Upper lobe of left lung (tissue), 4 donors: ENCODE data around the gene ULK4.

Experiments
- EP300 ChIP-seq, 4 donors: sonication (generic); formaldehyde crosslinking; IDR thresholded peaks; one replicate each; pipeline ENCODE4 v1.5.1; 2017; ENCODE audit warnings: antibody characterized with exemption in 4 of 4, control low read depth in 2 of 4
- POLR2A ChIP-seq, 4 donors: fragments of 450-650 bp; IDR thresholded peaks; one replicate each; pipeline ENCODE4 v1.5.1; 2016 to 2017; ENCODE audit warnings: antibody characterized with exemption in 4 of 4, mild to moderate bottlenecking in 2 of 4
- POLR2AphosphoS5 ChIP-seq, 2 donors: sonication (generic); formaldehyde crosslinking; IDR thresholded peaks; one replicate each; pipeline ENCODE4 v1.5.1; 2017; ENCODE audit warnings: antibody characterized with exemption in 2 of 2
- TF ChIP-seq, protein P1 (sequence below), 6 experiments: fragments of 450-650 bp in 4 of 6; fragments of 200-600 bp in 2 of 6; sonication (generic) in 2 of 6; IDR thresholded peaks; one replicate each; pipeline ENCODE4 v1.5.1; 2016 to 2019; ENCODE audit warnings: antibody characterized with exemption in 6 of 6

DNA sequence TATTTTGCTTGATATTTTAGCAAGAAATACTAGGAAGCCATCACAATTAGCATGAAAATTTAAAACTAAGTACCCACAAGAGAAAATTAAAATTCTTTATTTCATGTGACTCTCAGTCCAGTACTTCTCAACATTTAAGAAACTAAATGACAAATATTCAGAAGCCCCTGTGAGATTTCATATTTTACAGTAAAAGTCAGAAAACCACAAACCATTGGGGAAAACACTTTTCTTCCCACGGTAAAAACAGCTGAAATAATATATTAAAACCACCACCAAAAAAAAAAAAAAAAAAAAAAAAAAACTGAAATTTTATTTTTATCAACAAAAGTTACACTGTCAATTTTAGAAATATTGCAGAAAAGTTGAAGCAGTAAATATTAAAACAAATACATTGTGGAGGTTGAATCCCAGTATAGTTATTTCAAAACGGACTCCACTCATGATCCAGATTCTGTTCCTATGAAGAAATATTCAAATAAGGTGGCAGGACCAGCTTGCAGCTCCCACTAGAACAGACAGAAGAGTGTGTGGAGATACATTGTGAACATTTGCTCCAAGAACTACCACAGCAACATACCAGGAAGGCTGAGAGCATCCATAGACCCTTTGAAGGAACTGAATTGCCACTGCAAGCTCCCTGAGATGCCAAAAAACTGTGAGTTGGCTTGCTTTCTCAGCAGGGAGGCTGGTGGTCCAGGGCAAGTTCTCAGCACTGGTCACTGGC is 454.4 kb downstream of the ULK4 start:
- no peak for TF ChIP-seq EP300 (IDR thresholded peaks at IDR 0.05)
- TF ChIP-seq POLR2A (IDR thresholded peaks at IDR 0.05): no peak
- TF ChIP-seq, protein P1, sequence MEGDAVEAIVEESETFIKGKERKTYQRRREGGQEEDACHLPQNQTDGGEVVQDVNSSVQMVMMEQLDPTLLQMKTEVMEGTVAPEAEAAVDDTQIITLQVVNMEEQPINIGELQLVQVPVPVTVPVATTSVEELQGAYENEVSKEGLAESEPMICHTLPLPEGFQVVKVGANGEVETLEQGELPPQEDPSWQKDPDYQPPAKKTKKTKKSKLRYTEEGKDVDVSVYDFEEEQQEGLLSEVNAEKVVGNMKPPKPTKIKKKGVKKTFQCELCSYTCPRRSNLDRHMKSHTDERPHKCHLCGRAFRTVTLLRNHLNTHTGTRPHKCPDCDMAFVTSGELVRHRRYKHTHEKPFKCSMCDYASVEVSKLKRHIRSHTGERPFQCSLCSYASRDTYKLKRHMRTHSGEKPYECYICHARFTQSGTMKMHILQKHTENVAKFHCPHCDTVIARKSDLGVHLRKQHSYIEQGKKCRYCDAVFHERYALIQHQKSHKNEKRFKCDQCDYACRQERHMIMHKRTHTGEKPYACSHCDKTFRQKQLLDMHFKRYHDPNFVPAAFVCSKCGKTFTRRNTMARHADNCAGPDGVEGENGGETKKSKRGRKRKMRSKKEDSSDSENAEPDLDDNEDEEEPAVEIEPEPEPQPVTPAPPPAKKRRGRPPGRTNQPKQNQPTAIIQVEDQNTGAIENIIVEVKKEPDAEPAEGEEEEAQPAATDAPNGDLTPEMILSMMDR (IDR thresholded peaks at IDR 0.05): no peak
- TF ChIP-seq POLR2AphosphoS5 (IDR thresholded peaks at IDR 0.05): no peak
